Measurements from ENCODE around the gene NEUROD1.

DNA sequence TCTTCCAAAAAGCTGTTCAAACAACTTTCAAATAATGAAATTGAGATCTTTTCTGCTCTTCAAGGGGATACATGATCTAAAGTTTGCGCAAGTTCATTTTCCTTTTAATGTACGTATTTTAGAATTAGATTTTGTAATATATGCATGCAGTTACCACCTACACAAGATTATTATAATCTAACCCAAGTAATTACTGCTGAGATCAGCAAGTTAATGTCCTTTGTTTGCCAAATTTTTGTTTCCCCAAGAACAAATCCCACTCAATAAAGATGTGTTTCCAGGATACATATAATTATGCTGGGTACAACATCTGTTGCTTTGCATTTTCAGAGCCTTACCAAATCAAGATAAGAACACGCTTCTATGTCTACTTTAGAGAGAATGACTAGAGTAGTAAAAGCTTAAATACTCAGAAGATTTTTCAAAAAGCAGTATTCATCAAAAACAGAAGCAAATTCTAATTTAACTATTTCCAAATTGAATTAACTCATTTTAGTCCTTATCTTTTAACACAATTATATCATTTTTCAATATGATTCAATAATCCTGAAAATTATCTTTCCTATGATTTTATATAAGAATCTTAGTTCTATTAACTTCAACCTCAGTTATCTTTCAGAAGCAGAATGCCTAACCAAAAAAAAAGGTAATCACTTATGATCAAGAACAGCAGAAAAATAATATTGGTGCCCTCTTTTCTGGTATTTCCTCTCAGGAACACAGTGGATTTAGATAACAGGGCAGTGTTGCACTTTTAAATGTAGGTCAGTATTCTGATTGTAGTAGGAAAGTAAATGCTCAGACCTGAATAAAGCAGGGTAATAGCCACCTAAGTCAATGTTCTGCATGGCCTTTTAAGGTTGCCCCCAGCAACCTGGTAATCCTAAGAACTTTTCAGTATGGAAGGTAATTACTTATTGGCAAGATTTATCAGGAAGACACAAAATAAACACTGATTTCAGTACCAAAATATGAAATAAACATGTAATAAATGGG lies 51.4 kb downstream of the NEUROD1 start:
- TF ChIP-seq POLR2A (IDR thresholded peaks at IDR 0.05; ENCODE audit: low read length) (no peak), GATA1 (IDR thresholded peaks at IDR 0.05; ENCODE audit: low read depth, low read length) (no peak)
